GM23338 (cell line): ENCODE data around the gene GRK5. TPM values are rescaled to one million over a fixed set of nuclear protein-coding genes. Genes with fewer than 3 reads are reported as not detected.

Experiments
- ATAC-seq: fragments of 200-7000 bp; cut with Tn5 transposase; 3 replicates; pipeline ENCODE4 v1.9.1; 2020
- DNase-seq: peaks from one replicate; pipeline ENCODE4 v3.0.0-alpha.2; 2015; ENCODE audit warnings: low spot score
- H2AFZ ChIP-seq: fragments of 200-600 bp; sonication (generic); 2 replicates; pipeline ENCODE4 v1.8.0; 2016; ENCODE audit warnings: antibody characterized with exemption, mild to moderate bottlenecking, moderate library complexity
- H3F3A ChIP-seq: fragments of 200-600 bp; sonication (generic); replicated peaks from 2 replicates; pipeline ENCODE4 v1.8.0; 2017; ENCODE audit warnings: antibody characterized with exemption, mixed run types, low read depth
- H3K27ac ChIP-seq: fragments of 200-600 bp; sonication (generic); 2 replicates; pipeline ENCODE4 v1.6.1; 2016; ENCODE audit warnings: low read depth
- H3K27me3 ChIP-seq: fragments of 200-600 bp; sonication (generic); 2 replicates; pipeline ENCODE4 v1.8.0; 2016; ENCODE audit warnings: mild to moderate bottlenecking, mixed run types, moderate library complexity; ENCODE audit not compliant: insufficient read depth
- H3K36me3 ChIP-seq: fragments of 200-600 bp; sonication (generic); 2 replicates; pipeline ENCODE4 v1.8.0; 2016; ENCODE audit warnings: mild to moderate bottlenecking; ENCODE audit not compliant: insufficient read depth
- H3K4me1 ChIP-seq: fragments of 200-600 bp; sonication (generic); 2 replicates; pipeline ENCODE4 v1.8.0; 2016; ENCODE audit warnings: mild to moderate bottlenecking, moderate library complexity; ENCODE audit not compliant: insufficient read depth
- H3K4me2 ChIP-seq: fragments of 200-600 bp; sonication (generic); 2 replicates; pipeline ENCODE4 v1.7.1; 2017; ENCODE audit warnings: mixed run types
- H3K4me3 ChIP-seq: fragments of 200-600 bp; sonication (generic); 2 replicates; pipeline ENCODE4 v1.6.1; 2016; ENCODE audit warnings: mixed run types
- H3K79me2 ChIP-seq: fragments of 200-600 bp; sonication (generic); replicated peaks from 2 replicates; pipeline ENCODE4 v1.8.0; 2017; ENCODE audit warnings: mild to moderate bottlenecking; ENCODE audit not compliant: insufficient read depth
- H3K9me2 ChIP-seq: fragments of 200-600 bp; sonication (generic); 2 replicates; pipeline ENCODE4 v1.8.0; 2017; ENCODE audit not compliant: insufficient read depth
- H4K20me1 ChIP-seq: fragments of 200-600 bp; sonication (generic); replicated peaks from 2 replicates; pipeline ENCODE4 v1.8.0; 2017; ENCODE audit warnings: mild to moderate bottlenecking; ENCODE audit not compliant: insufficient read depth
- H3K27ac Mint-ChIP-seq: 2 replicates; pipeline ENCODE4 v1.8.0; 2020; ENCODE audit warnings: inconsistent platforms, mild to moderate bottlenecking, moderate library complexity, mixed read lengths
- H3K27me3 Mint-ChIP-seq: 3 replicates; pipeline ENCODE4 v1.8.0; 2022; ENCODE audit warnings: low read depth, mild to moderate bottlenecking, moderate library complexity, mixed read lengths, inconsistent platforms; ENCODE audit not compliant: insufficient read depth, poor library complexity
- H3K36me3 Mint-ChIP-seq: 3 replicates; pipeline ENCODE4 v1.8.0; 2021; ENCODE audit warnings: low read depth, mild to moderate bottlenecking, inconsistent platforms, moderate library complexity, mixed read lengths
- H3K4me1 Mint-ChIP-seq: 3 replicates; pipeline ENCODE4 v1.8.0; 2020; ENCODE audit warnings: mild to moderate bottlenecking, inconsistent platforms, mixed read lengths
- H3K4me3 Mint-ChIP-seq: 3 replicates; pipeline ENCODE4 v1.8.0; 2021; ENCODE audit warnings: moderate library complexity, mild to moderate bottlenecking, inconsistent platforms, mixed read lengths
- H3K9me3 Mint-ChIP-seq: 3 replicates; pipeline ENCODE4 v1.8.0; 2020; ENCODE audit warnings: moderate library complexity, mild to moderate bottlenecking, inconsistent platforms, mixed read lengths
- CTCF ChIP-seq, 2 experiments: fragments of 200-600 bp in 1 of 2; sonication (generic) in 1 of 2; conservative IDR thresholded peaks; 2 replicates each; pipeline versions ENCODE4 v1.5.1 to v1.6.1; 2016 to 2017; ENCODE audit warnings: antibody characterized with exemption in 2 of 2, low read depth in 2 of 2, mild to moderate bottlenecking in 2 of 2, moderate library complexity in 1 of 2
- EZH2 ChIP-seq: fragments of 200-600 bp; sonication (generic); IDR thresholded peaks from one replicate; pipeline ENCODE4 v1.8.0; 2017; ENCODE audit warnings: antibody characterized with exemption, mild to moderate bottlenecking, low read depth; ENCODE audit not compliant: unreplicated experiment
- EZH2phosphoT487 ChIP-seq: fragments of 200-600 bp; sonication (generic); IDR thresholded peaks from one replicate; pipeline ENCODE4 v1.8.1; 2018; ENCODE audit warnings: antibody characterized with exemption; ENCODE audit not compliant: unreplicated experiment
- NANOG ChIP-seq: IDR thresholded peaks from 2 replicates; pipeline ENCODE4 v1.6.1; 2016; ENCODE audit warnings: antibody characterized with exemption, borderline replicate concordance
- POLR2AphosphoS5 ChIP-seq: IDR thresholded peaks from 2 replicates; pipeline ENCODE4 v1.6.1; 2016; ENCODE audit warnings: antibody characterized with exemption, low read depth
- REST ChIP-seq: IDR thresholded peaks from one replicate; pipeline ENCODE4 v1.6.1; 2018; ENCODE audit warnings: antibody characterized with exemption; ENCODE audit not compliant: unreplicated experiment
- ZNF462 ChIP-seq: fragments of 250-450 bp; sonication (Bioruptor Pico); IDR thresholded peaks from 2 replicates; pipeline ENCODE4 v1.5.0; 2020; ENCODE audit warnings: mild to moderate bottlenecking, moderate library complexity
- polyA plus RNA-seq: library from polyadenylated mRNA; unstranded; fragments of >200 nt; fragmentation: Nextera tagmentation; extraction: Ambion mirVana; gene quantifications from 2 replicates; pipeline ENCODE4 v1.2.1, GENCODE V29; 2016
- total RNA-seq: library from RNA; depleted of rRNA; stranded (reverse); fragments of >200 nt; shearing (Covaris generic); gene quantifications from 2 replicates; pipeline ENCODE4 v1.2.3, GENCODE V29; 2014

Gene GRK5
- total and polyA plus RNA-seq, 2 experiments from 2014 or later: 0.53 to 2.0 TPM

- peaks cover 10% of the 10 kb centered on the region for H3K27me3 Mint-ChIP-seq
Measured at GRCh38 chr10:119201233-119201632, 6.1 kb upstream of the GRK5 start.

GRCh38 chr10:119203006-119203405 is 4.4 kb upstream of the GRK5 start:
- no peak overlapping the region for H3K4me2 ChIP-seq
- no peaks in the 10 kb centered on the region for H3K36me3 ChIP-seq
- no peaks in the 10 kb centered on the region for H3K79me2 ChIP-seq
- H3K9me3 Mint-ChIP-seq: no peaks in the 10 kb centered on the region
- no peak overlapping the region for H3K27ac ChIP-seq
- DNase-seq (no peak), ATAC-seq (no peak)
- H2AFZ ChIP-seq: no peak overlapping the region
- peaks cover 15% of the 10 kb centered on the region for H3K4me1 Mint-ChIP-seq
- peaks cover 3% of the 10 kb centered on the region for H3K27me3 ChIP-seq
- no peak overlapping the region for H3K27ac Mint-ChIP-seq
- H4K20me1 ChIP-seq: no peaks in the 10 kb centered on the region
- no peaks in the 10 kb centered on the region for H3K36me3 Mint-ChIP-seq
- peaks cover 13% of the 10 kb centered on the region for H3K4me1 ChIP-seq
- peaks cover 6% of the 10 kb centered on the region; the same call in 1 of the 2 replicates for H3F3A ChIP-seq
- no peak overlapping the region for H3K4me3 ChIP-seq
- no peak overlapping the region for H3K4me3 Mint-ChIP-seq
- peaks cover 14% of the 10 kb centered on the region for H3K27me3 Mint-ChIP-seq
- H3K9me2 ChIP-seq: no peaks in the 10 kb centered on the region
- no peak for TF ChIP-seq POLR2AphosphoS5
- TF ChIP-seq CTCF (conservative IDR thresholded peaks at IDR 0.05; ENCODE audit: low read depth in 2 of 2): no peak
- no peak for TF ChIP-seq ZNF462 (CRISPR knock-in tag)
- no peak for TF ChIP-seq EZH2
- no peak for TF ChIP-seq NANOG

More at GRCh38 chr10:119201233-119201632, 6.1 kb upstream of the GRK5 start:
- DNase-seq (no peak), ATAC-seq (no peak)
- Histone ChIP-seq H3K36me3 (no peaks in the 10 kb centered on the region), H3K4me3 (no peak overlapping the region), H3K9me2 (no peaks in the 10 kb centered on the region), H2AFZ (no peak overlapping the region), H3K27me3 (no peaks in the 10 kb centered on the region), H3K79me2 (no peaks in the 10 kb centered on the region), H3K27ac (no peak overlapping the region), H3K4me1 (peaks cover 10% of the 10 kb centered on the region), H4K20me1 (no peaks in the 10 kb centered on the region), H3K4me2 (no peak overlapping the region), H3F3A (0 out of 2 replicates have a peak, but pooled peaks cover 4% of the 10 kb centered on the region)
- Mint-ChIP-seq H3K9me3 (no peaks in the 10 kb centered on the region), H3K4me3 (no peak overlapping the region), H3K36me3 (no peaks in the 10 kb centered on the region), H3K4me1 (peaks cover 11% of the 10 kb centered on the region), H3K27ac (no peak overlapping the region)
- TF ChIP-seq REST: no peak
- no peak for TF ChIP-seq NANOG
- TF ChIP-seq EZH2phosphoT487: no peak
